Suprapubic skin (tissue), 4 donors: Measurements from ENCODE around the gene GDPD3. TPM values are rescaled to one million over a fixed set of nuclear protein-coding genes. Genes with fewer than 3 reads are reported as not detected.

Source experiments
- DNase-seq, 2 donors: peaks; one replicate each; pipeline ENCODE4 v3.0.0-alpha.2; 2019; ENCODE audit warnings: low spot score in 2 of 2
- H3K27ac ChIP-seq: fragments of 200-600 bp; sonication (generic); one replicate; pipeline ENCODE4 v1.5.1; 2019
- H3K27me3 ChIP-seq: fragments of 200-600 bp; sonication (generic); one replicate; pipeline ENCODE4 v1.5.1; 2019
- H3K36me3 ChIP-seq: fragments of 200-600 bp; sonication (generic); one replicate; pipeline ENCODE4 v1.5.1; 2019
- H3K4me1 ChIP-seq: fragments of 200-600 bp; sonication (generic); one replicate; pipeline ENCODE4 v1.5.1; 2019
- H3K4me3 ChIP-seq: fragments of 200-600 bp; sonication (generic); one replicate; pipeline ENCODE4 v1.5.1; 2019; ENCODE audit warnings: mild to moderate bottlenecking
- H3K9me3 ChIP-seq: fragments of 200-600 bp; sonication (generic); one replicate; pipeline ENCODE4 v1.5.1; 2019
- EP300 ChIP-seq: sonication (generic); formaldehyde crosslinking; IDR thresholded peaks from one replicate; pipeline ENCODE4 v1.6.1; 2017; ENCODE audit warnings: antibody characterized with exemption
- POLR2A ChIP-seq, 2 donors: fragments of 450-650 bp; IDR thresholded peaks; one replicate each; pipeline ENCODE4 v1.6.1; 2017; ENCODE audit warnings: antibody characterized with exemption in 2 of 2, mild to moderate bottlenecking in 2 of 2, moderate library complexity in 2 of 2
- POLR2AphosphoS5 ChIP-seq, 3 donors: sonication (generic); formaldehyde crosslinking; IDR thresholded peaks; one replicate each; pipeline ENCODE4 v1.6.1; 2017; ENCODE audit warnings: antibody characterized with exemption in 3 of 3
- WGBS: methylation state at CpG from one replicate; pipeline ENCODE4 v1.1.5; 2018; 5-methylcytosine and 5-hydroxymethylcytosine counted together
- total RNA-seq, 4 donors: library from RNA; depleted of rRNA; stranded (reverse); fragments of >200 nt; gene quantifications; one replicate each; pipeline ENCODE4 v1.1.0, GENCODE V29; 2016
- TF ChIP-seq, protein P1 (sequence below), 2 donors: fragments of 200-600 bp in 1 of 2; fragments of 450-650 bp in 1 of 2; sonication (generic) in 1 of 2; IDR thresholded peaks; one replicate each; pipeline ENCODE4 v1.5.1; 2016 to 2019; ENCODE audit warnings: antibody characterized with exemption in 2 of 2, mild to moderate bottlenecking in 1 of 2, moderate library complexity in 1 of 2

Gene GDPD3
- total RNA-seq, 4 donors from 2014 or later = 8.7 to 40.0 (median 12.5) TPM

DNA sequence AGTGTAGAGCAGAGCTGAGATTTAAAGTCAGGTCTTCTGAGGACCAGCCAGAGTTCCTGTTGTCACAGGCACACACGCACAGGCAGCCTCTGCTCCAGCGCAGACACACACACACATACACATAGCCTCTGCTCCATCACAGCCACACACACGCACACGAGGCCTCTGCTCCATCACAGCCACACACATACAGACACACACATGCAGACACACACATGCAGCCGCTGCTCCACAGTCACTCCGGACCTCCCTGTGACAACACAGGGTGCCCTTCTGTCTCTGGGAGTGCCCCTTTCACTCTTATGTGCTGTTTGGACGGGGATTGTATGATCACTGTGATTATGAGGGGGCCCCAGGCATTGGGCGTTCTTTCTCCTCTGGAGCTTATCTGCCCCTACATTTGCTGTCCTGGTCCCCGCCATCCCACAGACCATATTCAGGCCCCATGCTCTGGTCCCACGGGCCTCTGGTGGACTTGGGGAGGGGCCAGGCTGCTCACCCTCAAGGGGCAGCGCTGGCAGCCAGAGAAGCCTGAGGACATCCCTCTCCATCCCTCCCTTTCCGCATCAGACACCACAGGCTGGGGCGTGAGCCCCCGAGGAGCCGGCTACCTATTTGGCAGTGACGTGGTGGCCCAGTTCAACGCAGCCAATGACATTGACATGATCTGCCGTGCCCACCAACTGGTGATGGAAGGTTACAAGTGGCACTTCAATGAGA lies 29.1 kb downstream of the GDPD3 start:
- no peaks in the 10 kb centered on the region for H3K9me3 ChIP-seq
- no peak overlapping the region for H3K4me3 ChIP-seq
- no peaks in the 10 kb centered on the region for H3K27me3 ChIP-seq
- peaks cover 18% of the 10 kb centered on the region for H3K4me1 ChIP-seq
- no peak overlapping the region for H3K27ac ChIP-seq
- no peak for DNase-seq
- TF ChIP-seq EP300 (no peak), POLR2AphosphoS5 (IDR thresholded peaks at IDR 0.05) (no peak), POLR2A (IDR thresholded peaks at IDR 0.05) (no peak)
- TF ChIP-seq, protein P1, sequence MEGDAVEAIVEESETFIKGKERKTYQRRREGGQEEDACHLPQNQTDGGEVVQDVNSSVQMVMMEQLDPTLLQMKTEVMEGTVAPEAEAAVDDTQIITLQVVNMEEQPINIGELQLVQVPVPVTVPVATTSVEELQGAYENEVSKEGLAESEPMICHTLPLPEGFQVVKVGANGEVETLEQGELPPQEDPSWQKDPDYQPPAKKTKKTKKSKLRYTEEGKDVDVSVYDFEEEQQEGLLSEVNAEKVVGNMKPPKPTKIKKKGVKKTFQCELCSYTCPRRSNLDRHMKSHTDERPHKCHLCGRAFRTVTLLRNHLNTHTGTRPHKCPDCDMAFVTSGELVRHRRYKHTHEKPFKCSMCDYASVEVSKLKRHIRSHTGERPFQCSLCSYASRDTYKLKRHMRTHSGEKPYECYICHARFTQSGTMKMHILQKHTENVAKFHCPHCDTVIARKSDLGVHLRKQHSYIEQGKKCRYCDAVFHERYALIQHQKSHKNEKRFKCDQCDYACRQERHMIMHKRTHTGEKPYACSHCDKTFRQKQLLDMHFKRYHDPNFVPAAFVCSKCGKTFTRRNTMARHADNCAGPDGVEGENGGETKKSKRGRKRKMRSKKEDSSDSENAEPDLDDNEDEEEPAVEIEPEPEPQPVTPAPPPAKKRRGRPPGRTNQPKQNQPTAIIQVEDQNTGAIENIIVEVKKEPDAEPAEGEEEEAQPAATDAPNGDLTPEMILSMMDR (IDR thresholded peaks at IDR 0.05) = no peak
- 82% methylated on average over 15 of the region's 18 CpGs for WGBS
- H3K36me3 ChIP-seq = peaks cover 72% of the 10 kb centered on the region

DNA sequence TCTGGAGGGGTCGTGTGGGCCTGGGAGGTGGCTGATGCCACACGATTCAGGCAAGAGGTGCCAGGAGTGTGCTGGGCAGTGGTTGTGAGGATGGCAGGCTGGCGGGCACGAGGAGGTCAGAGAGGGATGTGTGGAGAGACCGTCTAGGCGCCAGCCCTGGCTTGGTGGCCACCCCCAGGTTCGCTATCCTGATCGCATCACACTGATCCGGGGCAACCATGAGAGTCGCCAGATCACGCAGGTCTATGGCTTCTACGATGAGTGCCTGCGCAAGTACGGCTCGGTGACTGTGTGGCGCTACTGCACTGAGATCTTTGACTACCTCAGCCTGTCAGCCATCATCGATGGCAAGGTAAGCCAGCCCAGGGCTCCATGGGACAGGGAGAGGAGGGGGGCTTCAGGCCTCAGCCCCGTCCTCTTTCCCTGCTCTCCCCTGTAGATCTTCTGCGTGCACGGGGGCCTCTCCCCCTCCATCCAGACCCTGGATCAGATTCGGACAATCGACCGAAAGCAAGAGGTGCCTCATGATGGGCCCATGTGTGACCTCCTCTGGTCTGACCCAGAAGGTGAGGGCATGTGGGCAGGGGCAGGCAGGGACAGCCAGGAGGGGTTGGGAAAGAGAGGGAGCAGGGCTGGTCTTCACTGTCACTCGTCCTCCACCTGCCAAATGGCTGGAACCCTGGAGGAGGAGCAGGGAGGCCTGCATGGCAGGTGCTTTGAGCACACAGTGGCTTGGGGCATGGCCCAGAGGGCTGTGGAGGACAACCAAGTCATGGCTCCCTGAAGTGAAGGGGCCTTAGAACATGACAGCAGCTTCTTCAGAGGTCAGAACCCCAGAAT lies 29.9 kb downstream of the GDPD3 start:
- Histone ChIP-seq H3K4me3 (no peak overlapping the region), H3K27me3 (no peaks in the 10 kb centered on the region), H3K9me3 (no peaks in the 10 kb centered on the region), H3K36me3 (peaks cover 78% of the 10 kb centered on the region), H3K27ac (no peak overlapping the region), H3K4me1 (peaks cover 15% of the 10 kb centered on the region)
- WGBS = 93% methylated on average over 13 of the region's 24 CpGs
- no peak for TF ChIP-seq EP300
- no peak for TF ChIP-seq POLR2AphosphoS5 (IDR thresholded peaks at IDR 0.05)
- TF ChIP-seq, protein P1 (IDR thresholded peaks at IDR 0.05) = no peak
- no peak for TF ChIP-seq POLR2A (IDR thresholded peaks at IDR 0.05)
- DNase-seq = no peak

DNA sequence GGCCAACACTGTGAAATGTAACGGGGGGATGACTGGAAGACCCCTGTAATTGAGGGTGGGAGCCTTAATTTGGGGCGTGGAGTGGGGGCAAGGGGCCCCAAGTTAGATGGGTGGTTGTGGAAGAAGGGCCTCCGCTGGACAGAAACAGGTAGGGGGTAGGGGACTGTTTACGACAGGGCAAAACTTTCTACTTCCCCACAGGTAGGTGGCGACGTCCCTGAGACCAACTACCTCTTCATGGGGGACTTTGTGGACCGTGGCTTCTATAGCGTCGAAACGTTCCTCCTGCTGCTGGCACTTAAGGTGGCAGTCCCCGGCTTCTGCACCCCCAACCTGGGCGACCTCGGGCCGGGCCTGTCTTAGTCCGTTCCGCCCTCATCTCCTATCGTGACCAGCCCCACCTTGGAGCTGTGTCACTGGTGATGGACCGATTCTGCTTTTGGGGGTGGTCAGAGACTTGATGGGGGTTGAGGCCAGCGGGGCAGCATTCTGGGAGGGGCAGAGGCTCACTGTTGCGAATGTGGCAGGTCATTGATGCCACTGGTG lies 30.7 kb downstream of the GDPD3 start:
- no peak for DNase-seq
- TF ChIP-seq, protein P1 (IDR thresholded peaks at IDR 0.05) = peak in 1 of 2 donors; percentile 6
- no peak for TF ChIP-seq EP300
- peaks cover 18% of the 10 kb centered on the region for H3K4me1 ChIP-seq
- H3K27me3 ChIP-seq = no peaks in the 10 kb centered on the region
- H3K36me3 ChIP-seq = peaks cover 81% of the 10 kb centered on the region
- WGBS = 88% methylated on average over 20 of the region's 20 CpGs
- no peak overlapping the region for H3K4me3 ChIP-seq
- no peaks in the 10 kb centered on the region for H3K9me3 ChIP-seq
- H3K27ac ChIP-seq = no peak overlapping the region

DNA sequence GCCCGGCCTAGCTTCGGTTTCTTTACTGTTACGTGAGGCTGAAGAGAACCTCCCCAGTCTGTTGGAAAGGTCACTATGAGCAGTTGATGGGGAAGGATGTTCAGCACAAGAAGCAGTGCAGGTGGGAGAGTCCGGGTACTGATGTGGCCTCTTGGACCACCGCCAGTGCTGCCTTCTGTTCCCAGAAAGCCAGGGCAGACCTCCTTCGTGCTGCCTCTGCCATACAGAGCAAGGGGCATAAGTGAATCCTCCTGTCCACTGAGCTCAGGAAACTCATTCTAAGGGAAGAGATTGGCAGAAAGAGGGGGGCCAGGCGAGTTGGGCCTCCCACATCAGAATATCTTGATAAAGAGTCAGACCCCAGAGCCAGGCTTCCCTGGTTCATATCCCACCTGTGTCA lies 33.9 kb downstream of the GDPD3 start:
- no peak for DNase-seq
- Histone ChIP-seq H3K27ac (no peak overlapping the region), H3K9me3 (no peaks in the 10 kb centered on the region), H3K36me3 (peaks cover 60% of the 10 kb centered on the region), H3K27me3 (no peaks in the 10 kb centered on the region), H3K4me3 (no peak overlapping the region), H3K4me1 (peaks cover 35% of the 10 kb centered on the region)
- 90% methylated on average over 5 of the region's 7 CpGs for WGBS
- TF ChIP-seq POLR2AphosphoS5 (IDR thresholded peaks at IDR 0.05) (no peak), EP300 (no peak), POLR2A (IDR thresholded peaks at IDR 0.05) (no peak)
- TF ChIP-seq, protein P1 (IDR thresholded peaks at IDR 0.05) = no peak

DNA sequence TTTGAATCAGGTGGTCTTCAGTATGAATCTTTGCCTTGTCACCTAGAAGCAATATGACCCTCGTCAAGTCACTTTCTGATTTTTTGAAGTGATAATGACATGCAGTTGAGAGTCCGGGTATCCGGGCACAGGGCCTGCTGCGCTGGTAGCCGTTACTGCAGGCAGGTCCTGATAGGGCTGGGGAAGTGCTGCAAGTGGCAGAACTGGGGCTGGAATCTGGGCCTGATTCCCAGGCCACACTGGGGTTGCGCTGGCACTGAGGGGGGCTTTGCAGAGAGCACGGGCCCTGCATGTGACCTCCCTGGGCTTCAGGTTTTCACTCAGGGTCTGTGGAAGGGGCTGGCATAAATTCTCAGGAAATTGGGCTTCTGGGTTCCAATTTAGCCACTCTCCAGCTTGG lies 34.6 kb downstream of the GDPD3 start:
- H3K4me3 ChIP-seq = no peak overlapping the region
- 91% methylated on average over 7 of the region's 7 CpGs for WGBS
- no peak for TF ChIP-seq POLR2A (IDR thresholded peaks at IDR 0.05)
- TF ChIP-seq POLR2AphosphoS5 (IDR thresholded peaks at IDR 0.05) = no peak
- no peak for TF ChIP-seq EP300
- TF ChIP-seq, protein P1 (IDR thresholded peaks at IDR 0.05) = no peak
- no peaks in the 10 kb centered on the region for H3K9me3 ChIP-seq
- no peak for DNase-seq
- H3K27ac ChIP-seq = no peak overlapping the region
- H3K27me3 ChIP-seq = no peaks in the 10 kb centered on the region
- peaks cover 35% of the 10 kb centered on the region for H3K4me1 ChIP-seq
- H3K36me3 ChIP-seq = peaks cover 52% of the 10 kb centered on the region
